Kidney (tissue), 14 donors: ENCODE results near the gene EME1. TPM values are rescaled to one million over a fixed set of nuclear protein-coding genes. Genes with fewer than 3 reads are reported as not detected.

Experiments
- DNase-seq, 5 donors: peaks; one replicate each; pipeline ENCODE4 v3.0.0-alpha.2; 2013 to 2020
- FAIRE-seq: peaks from 2 replicates; lab custom pipeline; 2012; peaks lifted over from hg19 to GRCh38; lab: Jason Lieb, UNC
- H3K27ac ChIP-seq, 2 donors: one replicate each; pipeline ENCODE4 v1.7.0; 2013; ENCODE audit warnings: low read depth in 2 of 2, low read length in 2 of 2, inconsistent platforms in 1 of 2
- H3K27me3 ChIP-seq: one replicate; pipeline ENCODE4 v1.7.1; 2013; ENCODE audit warnings: low read length, inconsistent platforms; ENCODE audit not compliant: control insufficient read depth, insufficient read depth
- H3K36me3 ChIP-seq, 3 donors: one replicate each; pipeline versions ENCODE4 v1.7.0 to v1.7.1; 2013; ENCODE audit warnings: low read length in 3 of 3, control low read depth in 1 of 3, inconsistent platforms in 1 of 3; ENCODE audit not compliant: insufficient read depth in 3 of 3, control insufficient read depth in 2 of 3
- H3K4me1 ChIP-seq, 3 donors: one replicate each; pipeline versions ENCODE4 v1.7.0 to v1.7.1; 2013; ENCODE audit warnings: low read length in 3 of 3, inconsistent platforms in 1 of 3, low read depth in 1 of 3; ENCODE audit not compliant: control insufficient read depth in 2 of 3, insufficient read depth in 2 of 3
- H3K4me3 ChIP-seq, 3 donors: one replicate each; pipeline versions ENCODE4 v1.7.0 to v1.8.1; 2013; ENCODE audit warnings: low read length in 3 of 3, control low read depth in 1 of 3, inconsistent platforms in 1 of 3
- H3K9ac ChIP-seq, 3 donors: one replicate each; pipeline versions ENCODE4 v1.7.0 to v1.7.1; 2013; ENCODE audit warnings: low read length in 3 of 3, control low read depth in 1 of 3, inconsistent platforms in 1 of 3
- H3K9me3 ChIP-seq, 3 donors: one replicate each; pipeline versions ENCODE4 v1.7.0 to v1.7.1; 2013; ENCODE audit warnings: low read length in 3 of 3, control low read depth in 1 of 3, inconsistent platforms in 1 of 3; ENCODE audit not compliant: control insufficient read depth in 2 of 3, insufficient read depth in 1 of 3
- intact Hi-C: fragments of 100-400 bp; cut with DNase I; formaldehyde crosslinking; loops from one replicate; pipeline ENCODE4 v1.11.1; 2022
- polyA plus RNA-seq: library from polyadenylated mRNA; stranded (reverse); fragments of 350-450 nt; fragmentation: Illumina TruSeq; extraction: RNeasy Lipid Tissue Mini Kit (QIAGEN cat#74804); gene quantifications from one replicate; pipeline ENCODE4 v1.2.3, GENCODE V29; 2014; ENCODE audit warnings: low read depth, low replicate concordance; ENCODE audit not compliant: insufficient read depth
- total RNA-seq: library from RNA; stranded (reverse); fragmentation: NEBNext Ultra II Directional; extraction: Animal tissue kit (Norgen Biotek cat#: 25700); gene quantifications from one replicate; pipeline ENCODE4 v1.2.1, GENCODE V29; 2021
- TF ChIP-seq, protein P1 (sequence below): IDR thresholded peaks from 3 replicates; pipeline ENCODE4 v1.5.1; 2012; ENCODE audit warnings: mild to moderate bottlenecking, moderate library complexity, borderline replicate concordance; ENCODE audit not compliant: insufficient read depth; ENCODE audit errors: extremely low read depth
- donor health status: control.
- donor health status: control.
- donor health status: control.
- donor health status: control.
- donor health status: control.
- donor health status: DM: yes; HTN: yes; CAD: no.
- donor health status: Normal renal cell carcinoma (clear cell type).

The EME1 gene
- total and polyA plus RNA-seq, 2 donors from 2014 or later: 1.0 TPM; not detected in 1

DNA sequence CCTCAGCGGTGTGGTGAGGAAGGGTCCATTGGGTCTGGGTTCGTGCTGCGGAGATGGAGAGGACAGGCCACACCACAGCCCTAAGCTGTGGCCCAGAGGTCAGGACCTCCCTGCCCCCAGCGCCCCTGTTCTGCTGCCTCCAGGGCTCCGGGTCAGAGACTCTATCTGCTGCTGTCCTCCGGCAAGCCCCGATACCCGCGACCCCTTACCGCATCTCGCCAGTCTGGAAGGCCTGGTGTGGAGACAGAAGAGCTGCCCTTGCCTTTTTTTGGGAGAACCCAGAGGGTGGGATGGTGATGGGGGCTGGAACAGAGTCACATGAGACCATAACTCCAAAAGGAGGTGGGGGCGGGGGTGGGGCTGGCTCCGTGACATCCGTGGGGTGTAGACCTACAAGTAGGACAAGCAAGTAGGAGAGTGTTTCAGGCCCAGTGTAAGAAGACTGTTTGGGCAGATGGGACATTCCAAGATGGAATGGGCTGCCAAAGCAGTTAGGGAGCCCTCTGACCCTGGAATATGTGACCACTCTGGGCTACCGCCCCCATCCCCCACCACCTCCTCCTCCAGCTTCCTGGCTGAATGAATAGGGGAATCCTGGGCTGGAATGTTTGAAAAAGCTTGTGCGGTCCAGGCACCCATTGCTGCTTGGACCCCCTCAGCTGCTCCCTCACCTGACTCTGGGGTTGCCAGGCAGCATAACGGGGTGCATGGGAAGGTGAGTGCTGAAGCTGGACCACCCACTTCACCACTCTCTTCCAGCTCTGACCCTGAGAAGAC lies 25.7 kb upstream of the EME1 start:
- FAIRE-seq (no peak), DNase-seq (peak; percentile 21 to 78 (median 55))
- Histone ChIP-seq H3K4me1 (peaks cover 0 to 11% (median 9%) of the 10 kb centered on the region in 3 donors), H3K4me3 (peak overlapping the region; percentile 59 to 75 (median 69)), H3K9ac (peak overlapping the region in 2 of 3 donors; percentile 26 to 85), H3K27ac (no peak overlapping the region), H3K9me3 (no peaks in the 10 kb centered on the region), H3K27me3 (no peaks in the 10 kb centered on the region), H3K36me3 (no peaks in the 10 kb centered on the region)
- TF ChIP-seq, protein P1, sequence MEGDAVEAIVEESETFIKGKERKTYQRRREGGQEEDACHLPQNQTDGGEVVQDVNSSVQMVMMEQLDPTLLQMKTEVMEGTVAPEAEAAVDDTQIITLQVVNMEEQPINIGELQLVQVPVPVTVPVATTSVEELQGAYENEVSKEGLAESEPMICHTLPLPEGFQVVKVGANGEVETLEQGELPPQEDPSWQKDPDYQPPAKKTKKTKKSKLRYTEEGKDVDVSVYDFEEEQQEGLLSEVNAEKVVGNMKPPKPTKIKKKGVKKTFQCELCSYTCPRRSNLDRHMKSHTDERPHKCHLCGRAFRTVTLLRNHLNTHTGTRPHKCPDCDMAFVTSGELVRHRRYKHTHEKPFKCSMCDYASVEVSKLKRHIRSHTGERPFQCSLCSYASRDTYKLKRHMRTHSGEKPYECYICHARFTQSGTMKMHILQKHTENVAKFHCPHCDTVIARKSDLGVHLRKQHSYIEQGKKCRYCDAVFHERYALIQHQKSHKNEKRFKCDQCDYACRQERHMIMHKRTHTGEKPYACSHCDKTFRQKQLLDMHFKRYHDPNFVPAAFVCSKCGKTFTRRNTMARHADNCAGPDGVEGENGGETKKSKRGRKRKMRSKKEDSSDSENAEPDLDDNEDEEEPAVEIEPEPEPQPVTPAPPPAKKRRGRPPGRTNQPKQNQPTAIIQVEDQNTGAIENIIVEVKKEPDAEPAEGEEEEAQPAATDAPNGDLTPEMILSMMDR: no peak
- intact Hi-C loops: no loop called here

DNA sequence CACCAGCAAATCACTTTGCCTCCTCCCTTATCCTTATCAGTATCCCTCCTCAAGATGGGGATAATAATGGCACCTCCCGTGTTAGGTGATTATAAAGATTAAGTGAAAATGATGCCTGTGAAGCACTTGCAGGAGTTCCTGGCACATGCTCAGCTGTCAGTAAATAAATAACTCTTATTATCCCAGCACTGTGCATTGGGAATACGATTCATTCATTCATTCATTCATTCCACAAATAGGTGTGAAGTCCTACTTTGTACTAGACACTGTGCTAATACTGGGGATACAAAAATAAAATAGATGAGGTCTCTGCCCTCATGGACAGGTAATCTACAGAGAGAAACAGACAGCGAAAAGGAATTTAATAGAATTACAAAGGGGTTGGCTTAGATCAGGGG lies 25.1 kb upstream of the EME1 start:
- Histone ChIP-seq H3K4me1 (peaks cover 0 to 11% (median 9%) of the 10 kb centered on the region in 3 donors), H3K36me3 (no peaks in the 10 kb centered on the region), H3K27ac (no peak overlapping the region), H3K4me3 (peak overlapping the region in 1 of 3 donors; percentile 69), H3K9ac (no peak overlapping the region), H3K9me3 (no peaks in the 10 kb centered on the region), H3K27me3 (no peaks in the 10 kb centered on the region)
- DNase-seq: no peak
- TF ChIP-seq, protein P1: no peak
- intact Hi-C loops: no loop called here
- FAIRE-seq: no peak

DNA sequence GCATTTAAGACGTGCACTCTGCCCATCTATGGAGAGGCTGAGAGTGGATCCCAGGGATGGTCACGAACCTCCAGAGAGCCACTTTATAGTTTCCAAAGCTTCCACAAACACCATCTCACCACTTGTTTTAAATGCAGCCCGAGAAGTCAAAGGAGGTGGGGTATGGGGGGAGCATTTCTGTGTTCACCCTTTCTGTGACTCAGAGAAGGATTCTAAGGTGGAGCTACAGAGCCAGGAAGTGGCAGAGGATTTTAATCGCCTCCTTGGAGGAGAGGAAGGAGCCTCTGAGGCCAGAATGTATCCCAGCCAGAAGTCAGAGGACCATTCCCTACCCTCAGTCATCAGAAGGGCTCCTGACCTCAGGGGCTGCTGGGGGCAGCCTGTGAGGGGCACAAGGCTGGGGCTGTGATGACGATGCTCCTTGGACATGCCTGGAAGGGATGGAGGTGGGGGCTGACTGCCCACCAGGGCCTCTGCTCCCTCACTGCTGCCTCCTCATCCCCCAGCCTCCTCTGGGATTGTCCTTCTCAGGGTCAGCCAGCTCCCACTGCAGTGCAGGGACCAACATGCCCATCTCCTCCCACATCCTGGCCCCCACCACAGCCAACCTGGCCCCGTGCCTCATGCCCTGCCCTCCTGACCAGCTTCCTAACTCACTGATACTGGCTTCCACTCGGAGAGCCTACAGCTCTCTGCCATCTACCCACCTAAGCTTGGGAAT lies 24.3 kb upstream of the EME1 start:
- H3K9me3 ChIP-seq: no peaks in the 10 kb centered on the region
- H3K4me1 ChIP-seq: peaks cover 0 to 11% (median 9%) of the 10 kb centered on the region in 3 donors
- TF ChIP-seq, protein P1: no peak
- H3K27ac ChIP-seq: no peak overlapping the region
- no peaks in the 10 kb centered on the region for H3K27me3 ChIP-seq
- FAIRE-seq: no peak
- DNase-seq: peak in 2 of 5 donors; percentile 33 to 60
- intact Hi-C loops: no loop called here
- no peak overlapping the region for H3K9ac ChIP-seq
- no peaks in the 10 kb centered on the region for H3K36me3 ChIP-seq
- no peak overlapping the region for H3K4me3 ChIP-seq
